ENCODE measurements around the gene ALG6.
"Not testable (repeated sequence)": the region's sequence is repeated elsewhere in the genome, so short reads cannot be mapped to it uniquely, and the experiment has no call there.

ALG6 gene

GRCh38 chr1:63328781-63329180, 38.6 kb upstream of the ALG6 start:
- no peak for DNase-seq (ENCODE audit: low read depth in 2 of 2)

GRCh38 chr1:63329621-63330330, 37.7 kb upstream of the ALG6 start:
- DNase-seq (ENCODE audit: low read depth in 2 of 2): no peak

DNA sequence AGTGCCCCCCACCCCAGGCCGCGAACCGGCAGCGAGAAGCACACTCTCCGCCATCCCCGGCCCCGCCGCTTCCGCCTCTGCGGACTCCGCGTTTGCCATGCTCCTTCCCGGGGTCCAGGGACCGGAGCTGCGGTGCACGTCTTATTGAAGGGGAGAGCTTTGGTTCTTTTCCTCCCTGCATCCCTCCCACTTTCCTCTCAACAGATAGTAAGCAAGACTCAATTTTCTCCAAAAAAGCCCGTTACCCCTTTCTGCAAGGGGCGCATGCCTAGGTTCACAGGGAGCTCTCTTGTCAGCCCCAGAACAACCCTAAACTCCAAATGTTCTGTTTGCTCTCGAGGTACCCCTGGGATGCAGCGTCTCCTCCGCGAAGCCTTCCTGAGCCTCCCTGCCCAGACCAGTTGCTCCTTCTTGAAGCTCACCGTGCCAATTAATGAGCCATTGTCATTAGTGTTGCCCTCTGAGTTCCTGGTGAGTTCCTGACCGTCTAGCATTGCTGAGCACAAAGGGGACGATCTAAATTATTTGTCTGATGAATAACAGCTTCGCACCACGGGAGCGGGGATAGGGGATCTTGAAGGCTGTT, 37.0 kb upstream of the ALG6 start:
- no peak for DNase-seq (ENCODE audit: low read depth in 2 of 2)

GRCh38 chr1:63342402-63342801, 25.0 kb upstream of the ALG6 start:
- no peak for DNase-seq (ENCODE audit: low read depth in 2 of 2)

DNA sequence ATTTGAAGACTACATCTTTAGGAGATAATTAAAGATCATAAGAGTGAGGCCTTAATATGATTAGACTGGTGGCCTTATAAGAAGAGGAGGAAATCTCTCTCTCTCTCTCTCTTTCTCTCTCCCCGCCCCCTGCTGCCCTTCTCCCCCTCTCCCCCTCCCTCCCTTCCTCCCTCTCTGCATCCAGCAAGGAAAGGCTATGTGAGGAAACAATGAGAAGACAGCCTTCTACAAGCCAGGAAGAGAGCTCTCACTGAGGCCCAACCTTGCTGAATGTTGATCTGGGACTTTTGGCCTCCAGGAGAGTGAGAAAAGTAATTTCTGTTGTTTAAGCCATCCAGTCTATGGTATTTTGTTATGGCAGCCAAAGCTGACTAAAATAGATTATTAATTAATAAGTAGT, 23.5 kb upstream of the ALG6 start:
- no peak for DNase-seq (ENCODE audit: low read depth in 2 of 2)

- no peak for DNase-seq (ENCODE audit: low read depth in 2 of 2)
Measured at GRCh38 chr1:63350320-63350719, 17.1 kb upstream of the ALG6 start.

- no peak for DNase-seq (ENCODE audit: low read depth in 2 of 2)
Measured at GRCh38 chr1:63352736-63353135, 14.7 kb upstream of the ALG6 start.

DNA sequence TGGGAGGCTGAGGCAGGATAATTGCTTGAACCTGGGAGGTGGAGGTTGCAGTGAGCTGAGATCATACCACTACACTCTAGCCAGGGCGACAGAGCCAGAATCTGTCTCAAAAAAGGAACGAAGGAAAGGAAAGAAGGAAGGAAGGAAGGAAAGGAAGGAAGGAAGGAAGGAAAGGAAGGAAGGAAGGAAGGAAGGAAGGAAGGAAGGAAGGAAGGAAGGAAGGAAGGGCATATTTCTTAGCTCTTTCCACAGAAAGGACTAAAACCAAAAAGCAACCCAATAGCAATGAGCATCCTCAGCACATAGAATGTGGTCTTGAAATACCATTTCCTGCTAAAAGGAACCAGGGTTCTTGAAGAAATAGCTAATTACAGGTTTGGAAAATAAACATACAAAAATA, 11.2 kb upstream of the ALG6 start:
- DNase-seq (ENCODE audit: low read depth in 2 of 2): not testable (repeated sequence)

GRCh38 chr1:63359561-63359960, 7.9 kb upstream of the ALG6 start:
- DNase-seq (ENCODE audit: low read depth in 2 of 2): no peak

DNA sequence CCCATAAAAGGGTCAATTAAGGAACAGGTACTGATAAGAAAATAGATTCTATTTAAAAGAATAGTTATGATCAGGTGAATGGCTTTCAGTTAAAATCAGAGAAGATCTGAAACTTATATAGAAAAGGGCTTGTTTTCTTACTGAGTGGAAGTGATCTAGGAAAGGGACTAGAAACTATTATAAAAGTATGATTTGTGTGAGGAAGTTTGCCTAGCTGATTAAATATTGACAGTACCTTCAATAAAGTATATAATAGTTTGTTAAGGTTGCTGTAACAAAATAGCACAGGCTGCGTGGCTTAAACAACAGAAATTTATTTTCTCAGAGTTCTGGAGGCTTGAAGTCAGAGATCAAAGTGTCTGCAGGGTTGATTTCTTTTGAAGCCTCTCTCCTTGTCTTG, 5.4 kb upstream of the ALG6 start:
- DNase-seq (ENCODE audit: low read depth in 2 of 2): no peak

- DNase-seq (ENCODE audit: low read depth in 2 of 2): no peak
Measured at GRCh38 chr1:63362578-63362977, 4.8 kb upstream of the ALG6 start.

DNA sequence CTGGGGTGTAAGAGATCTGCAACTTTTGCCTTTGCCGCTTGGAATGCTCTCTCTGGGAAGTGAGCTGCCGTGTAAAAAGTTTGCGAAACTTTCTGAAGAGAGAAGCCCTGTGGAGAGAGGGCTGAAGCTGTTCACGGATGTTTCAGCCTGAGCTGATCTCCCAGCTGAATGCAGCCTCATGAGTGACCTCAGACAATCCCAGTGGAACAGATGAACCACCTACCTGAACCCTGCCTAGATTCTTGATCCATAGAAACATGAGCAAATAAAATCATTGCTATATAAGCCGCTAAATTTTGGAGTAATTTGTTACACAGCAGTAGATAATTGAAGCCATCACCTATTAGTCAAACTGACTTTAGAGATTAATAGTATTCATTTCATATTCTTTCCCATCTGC, 4.4 kb upstream of the ALG6 start:
- DNase-seq (ENCODE audit: low read depth in 2 of 2): no peak

DNA sequence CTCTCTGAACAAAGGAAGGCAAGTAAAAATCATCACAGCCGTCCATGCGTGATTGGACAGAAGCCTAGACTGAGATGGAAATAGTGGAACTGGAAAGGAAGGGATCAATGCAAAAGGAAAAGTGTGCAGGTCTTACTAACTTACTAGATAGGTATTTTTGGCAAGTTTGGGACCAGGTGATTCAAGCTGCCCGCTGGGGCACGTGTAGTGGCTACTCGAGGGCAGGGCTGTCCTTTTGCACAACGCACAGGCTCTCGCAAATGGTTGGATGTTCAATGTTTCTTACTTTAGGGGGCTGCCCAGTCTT, 566 bp upstream of the ALG6 start:
- no peak for DNase-seq (ENCODE audit: low read depth in 2 of 2)

- DNase-seq (ENCODE audit: low read depth in 2 of 2): no peak
Measured at GRCh38 chr1:63368131-63368530, 704 bp downstream of the ALG6 start.

GRCh38 chr1:63379583-63379982, 12.2 kb downstream of the ALG6 start:
- no peak for DNase-seq (ENCODE audit: low read depth in 2 of 2)

GRCh38 chr1:63381741-63382140, 14.3 kb downstream of the ALG6 start:
- DNase-seq (ENCODE audit: low read depth in 2 of 2): no peak

GRCh38 chr1:63401945-63402344, 34.5 kb downstream of the ALG6 start:
- no peak for DNase-seq (ENCODE audit: low read depth in 2 of 2)

- no peak for DNase-seq (ENCODE audit: low read depth in 2 of 2)
Measured at GRCh38 chr1:63403386-63403785, 36.0 kb downstream of the ALG6 start.

DNA sequence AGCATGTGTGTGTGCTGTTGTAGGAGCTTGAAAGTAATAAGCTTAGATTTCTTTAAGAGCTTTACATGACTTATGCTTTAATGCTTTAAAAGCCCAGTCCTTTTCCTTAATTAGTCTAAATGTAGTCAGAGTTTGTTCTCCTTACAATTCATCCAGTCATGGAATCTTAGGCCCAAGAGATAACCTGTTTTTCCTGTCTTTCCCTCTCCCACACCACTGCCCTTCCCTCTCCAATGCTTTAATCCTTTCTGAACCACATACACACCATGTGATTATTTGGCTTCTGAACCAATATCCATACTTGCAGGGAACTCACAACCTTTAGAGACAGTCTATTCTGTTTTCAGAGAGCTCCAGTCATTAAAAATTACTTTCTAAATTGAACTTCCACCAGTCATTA, 37.6 kb downstream of the ALG6 start:
- DNase-seq (ENCODE audit: low read depth in 2 of 2): no peak

- no peak for DNase-seq (ENCODE audit: low read depth in 2 of 2)
Measured at GRCh38 chr1:63405987-63406386, 38.6 kb downstream of the ALG6 start.

GRCh38 chr1:63407002-63407401, 39.6 kb downstream of the ALG6 start:
- no peak for DNase-seq (ENCODE audit: low read depth in 2 of 2)

DNA sequence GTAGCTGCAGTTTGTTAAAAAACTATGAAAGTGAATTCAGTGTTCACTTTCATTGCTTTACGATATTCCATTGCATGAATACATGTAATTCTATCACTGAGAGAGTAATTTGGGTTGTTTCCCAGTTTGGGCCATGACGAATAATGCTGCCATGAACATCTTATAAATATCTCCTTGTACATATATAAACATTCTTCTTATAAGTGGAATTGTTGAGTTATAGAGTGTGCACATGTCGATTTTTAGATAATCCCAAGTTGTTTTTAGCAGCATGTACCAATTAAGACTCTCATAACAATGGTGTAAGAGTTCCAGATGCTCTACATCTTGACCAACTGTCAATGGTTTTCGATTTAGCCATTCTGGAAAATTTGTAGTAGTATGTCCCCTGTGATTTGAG, 40.9 kb downstream of the ALG6 start:
- no peak for DNase-seq (ENCODE audit: low read depth in 2 of 2)

DNA sequence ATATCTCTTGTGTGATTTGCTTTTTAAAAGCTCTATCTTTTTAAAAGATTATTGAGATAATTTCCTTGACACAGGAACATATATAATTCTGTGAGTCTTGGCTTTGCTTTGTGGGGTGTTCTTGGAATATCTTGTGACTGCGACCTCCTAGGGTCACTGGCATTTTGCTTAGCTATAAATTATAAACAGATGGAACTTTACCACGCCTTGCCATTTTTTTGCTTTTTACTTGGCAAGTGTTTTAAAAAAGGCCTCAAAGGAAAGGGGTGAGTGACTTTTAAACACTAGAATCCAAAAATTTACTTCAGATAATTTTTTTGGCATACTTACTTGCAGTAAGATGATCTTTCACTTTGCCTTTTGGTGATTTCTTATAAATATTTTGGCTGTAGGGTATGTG, 43.6 kb downstream of the ALG6 start:
- no peak for DNase-seq (ENCODE audit: low read depth in 2 of 2)

DNA sequence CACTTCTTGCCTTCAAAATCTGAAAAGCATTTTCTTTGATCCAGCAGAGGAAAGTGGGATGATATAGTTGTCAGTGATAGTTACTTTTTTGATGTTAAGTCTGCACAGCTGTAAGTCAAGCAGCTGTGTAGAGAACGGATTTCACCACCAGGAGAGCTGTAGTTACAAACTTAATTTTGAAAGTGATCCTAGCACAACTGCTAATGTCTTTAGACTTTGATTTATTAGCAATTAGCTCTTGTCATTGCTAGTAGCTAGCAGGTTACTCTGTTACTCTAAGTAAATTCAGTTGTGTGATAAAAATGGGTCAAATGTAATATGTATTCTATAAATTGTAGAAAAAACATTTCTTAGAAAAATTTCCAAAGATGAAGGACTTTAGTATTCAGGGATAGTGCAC, 46.0 kb downstream of the ALG6 start:
- DNase-seq (ENCODE audit: low read depth in 2 of 2): no peak

Data from stimulated activated CD8-positive, alpha-beta memory T cell treated with anti-CD3 and anti-CD28 coated beads, Interleukin-15, amount 100 ng/mL, for 48 hours (primary cell).